OCI-LY7 (cell line): ENCODE data around the gene TMEM272.

Experiments
- CTCF ChIP-seq: fragments of 200-600 bp; sonication (generic); conservative IDR thresholded peaks from 2 replicates; pipeline ENCODE4 v1.5.1; 2014; ENCODE audit warnings: mild to moderate bottlenecking, antibody characterized with exemption, low read length, moderate library complexity, mixed read lengths
- EZH2phosphoT487 ChIP-seq: fragments of 200-600 bp; sonication (generic); IDR thresholded peaks from 2 replicates; pipeline ENCODE4 v1.6.1; 2018; ENCODE audit warnings: low read depth, borderline replicate concordance, mild to moderate bottlenecking, mixed run types, antibody characterized with exemption, low read length, moderate library complexity, mixed read lengths

- TF ChIP-seq CTCF = no peak
- TF ChIP-seq EZH2phosphoT487 = no peak
These were observed 39.1 kb downstream of the TMEM272 start for GRCh38 chr13:51805925-51806324.
